ENCODE measurements around the gene INPP5F.

The INPP5F gene

GRCh38 chr10:119803264-119803663, 77.4 kb downstream of the INPP5F start:
- no peak for TF ChIP-seq GATA3 (IDR thresholded peaks at IDR 0.05; ENCODE audit: low read depth, low read length)
- TF ChIP-seq GATA2 (IDR thresholded peaks at IDR 0.05; ENCODE audit: low read depth, low read length), result no peak

GRCh38 chr10:119805702-119806230, 79.9 kb downstream of the INPP5F start:
- TF ChIP-seq GATA2 (IDR thresholded peaks at IDR 0.05; ENCODE audit: low read depth, low read length), result no peak

- no peak for TF ChIP-seq GATA2 (IDR thresholded peaks at IDR 0.05; ENCODE audit: low read depth, low read length)
- TF ChIP-seq GATA3 (IDR thresholded peaks at IDR 0.05; ENCODE audit: low read depth, low read length), result no peak
Observed at GRCh38 chr10:119806334-119807130, 80.7 kb downstream of the INPP5F start.

- TF ChIP-seq GATA3 (IDR thresholded peaks at IDR 0.05; ENCODE audit: low read depth, low read length) (no peak), GATA2 (IDR thresholded peaks at IDR 0.05; ENCODE audit: low read depth, low read length) (no peak)
Observed at GRCh38 chr10:119807960-119808697, 82.3 kb downstream of the INPP5F start.

- TF ChIP-seq GATA3 (IDR thresholded peaks at IDR 0.05; ENCODE audit: low read depth, low read length), result no peak
- no peak for TF ChIP-seq GATA2 (IDR thresholded peaks at IDR 0.05; ENCODE audit: low read depth, low read length)
Observed at GRCh38 chr10:119811122-119811521, 85.3 kb downstream of the INPP5F start.

- TF ChIP-seq GATA2 (IDR thresholded peaks at IDR 0.05; ENCODE audit: low read depth, low read length) (no peak), GATA3 (IDR thresholded peaks at IDR 0.05; ENCODE audit: low read depth, low read length) (no peak)
Observed at GRCh38 chr10:119812684-119813083, 86.8 kb downstream of the INPP5F start.

- TF ChIP-seq GATA2 (IDR thresholded peaks at IDR 0.05; ENCODE audit: low read depth, low read length) (no peak), GATA3 (IDR thresholded peaks at IDR 0.05; ENCODE audit: low read depth, low read length) (no peak)
Observed at GRCh38 chr10:119815671-119816070, 89.8 kb downstream of the INPP5F start.

GRCh38 chr10:119817991-119818888, 92.4 kb downstream of the INPP5F start:
- TF ChIP-seq GATA3 (IDR thresholded peaks at IDR 0.05; ENCODE audit: low read depth, low read length), result no peak
- no peak for TF ChIP-seq GATA2 (IDR thresholded peaks at IDR 0.05; ENCODE audit: low read depth, low read length)

- TF ChIP-seq GATA3 (IDR thresholded peaks at IDR 0.05; ENCODE audit: low read depth, low read length), result no peak
- TF ChIP-seq GATA2 (IDR thresholded peaks at IDR 0.05; ENCODE audit: low read depth, low read length), result no peak
Observed at GRCh38 chr10:119818889-119819270, 93.0 kb downstream of the INPP5F start.

GRCh38 chr10:119821182-119821581, 95.3 kb downstream of the INPP5F start:
- no peak for TF ChIP-seq GATA2 (IDR thresholded peaks at IDR 0.05; ENCODE audit: low read depth, low read length)
- no peak for TF ChIP-seq GATA3 (IDR thresholded peaks at IDR 0.05; ENCODE audit: low read depth, low read length)

GRCh38 chr10:119824299-119824698, 98.4 kb downstream of the INPP5F start:
- TF ChIP-seq GATA2 (IDR thresholded peaks at IDR 0.05; ENCODE audit: low read depth, low read length) (no peak), GATA3 (IDR thresholded peaks at IDR 0.05; ENCODE audit: low read depth, low read length) (no peak)

- TF ChIP-seq GATA2 (IDR thresholded peaks at IDR 0.05; ENCODE audit: low read depth, low read length), result no peak
- no peak for TF ChIP-seq GATA3 (IDR thresholded peaks at IDR 0.05; ENCODE audit: low read depth, low read length)
Observed at GRCh38 chr10:119826771-119827170, 100.9 kb downstream of the INPP5F start.

- TF ChIP-seq GATA3 (IDR thresholded peaks at IDR 0.05; ENCODE audit: low read depth, low read length) (no peak), GATA2 (IDR thresholded peaks at IDR 0.05; ENCODE audit: low read depth, low read length) (no peak)
Observed at GRCh38 chr10:119827430-119827829, 101.6 kb downstream of the INPP5F start.

- TF ChIP-seq GATA2 (IDR thresholded peaks at IDR 0.05; ENCODE audit: low read depth, low read length) (no peak), GATA3 (IDR thresholded peaks at IDR 0.05; ENCODE audit: low read depth, low read length) (no peak)
Observed at GRCh38 chr10:119829429-119829828, 103.6 kb downstream of the INPP5F start.
